Activated CD8-positive, alpha-beta memory T cell treated with anti-CD3 and anti-CD28 coated beads for 4 hours (primary cell): ENCODE data around the gene AQP6.
"Not testable (repeated sequence)": the region's sequence is repeated elsewhere in the genome, so short reads cannot be mapped to it uniquely, and the experiment has no call there.

Experiments used
- DNase-seq, 2 donors: peaks; one replicate each; pipeline ENCODE4 v3.0.0-alpha.2; 2020; ENCODE audit warnings: low read depth in 2 of 2

AQP6 gene

DNA sequence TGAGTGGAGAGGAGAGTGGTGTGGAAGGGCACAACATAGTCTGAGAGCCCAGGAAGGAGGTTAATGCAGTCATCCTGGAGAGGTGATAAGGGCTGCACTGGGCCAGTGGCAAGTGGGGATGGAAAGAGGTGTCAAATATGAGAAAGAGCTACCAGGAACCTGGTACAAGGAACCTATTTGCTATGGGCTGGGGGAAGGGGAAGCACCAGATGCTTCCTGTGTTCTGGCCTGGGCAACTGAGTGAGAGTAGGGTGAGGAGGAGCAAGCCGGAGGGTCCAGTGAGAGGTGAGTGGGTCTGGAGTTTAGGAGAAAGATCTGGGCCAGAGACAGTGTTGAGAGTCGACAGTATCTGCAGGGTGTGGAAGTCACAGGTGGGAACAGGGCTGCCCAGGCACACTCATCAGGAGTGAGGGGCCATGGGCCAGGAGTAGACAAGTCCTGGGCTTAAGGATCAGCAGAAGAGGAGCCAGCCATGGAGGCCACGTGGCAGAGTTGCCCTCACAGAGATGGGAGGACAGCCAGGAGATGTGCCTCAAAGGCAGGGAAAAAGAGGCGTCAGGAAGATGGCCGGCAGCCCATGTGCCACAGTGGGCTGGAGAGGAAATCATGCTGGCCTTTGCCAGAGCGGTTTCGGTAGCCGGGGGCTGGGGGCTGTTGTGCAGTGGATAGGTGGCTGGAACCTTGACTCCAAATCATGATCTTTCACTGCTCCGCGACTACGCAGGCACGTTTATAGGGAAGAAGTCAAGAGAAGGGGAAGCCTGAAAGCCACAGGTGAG is 2.9 kb upstream of the AQP6 start:
- no peak for DNase-seq

DNA sequence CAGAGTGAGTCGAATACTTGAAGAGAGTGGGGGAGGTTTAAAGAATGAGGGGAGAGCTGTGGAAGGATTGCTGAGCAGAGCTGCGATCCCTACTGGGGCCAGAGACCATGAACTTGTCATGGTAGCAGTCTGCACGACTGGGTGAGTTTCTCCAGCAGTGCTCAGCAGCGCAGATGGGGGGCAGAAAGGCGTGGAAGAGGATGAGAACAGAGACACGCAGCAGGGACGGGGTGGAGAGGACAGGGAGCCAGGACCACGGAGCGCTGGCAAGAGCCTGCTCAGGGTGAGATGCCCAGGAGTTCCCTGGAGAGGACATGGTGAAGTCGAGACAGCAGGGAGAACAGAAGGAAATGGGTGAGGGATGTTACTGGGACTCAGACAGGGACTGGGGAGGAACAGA is 2.1 kb upstream of the AQP6 start:
- no peak for DNase-seq

DNA sequence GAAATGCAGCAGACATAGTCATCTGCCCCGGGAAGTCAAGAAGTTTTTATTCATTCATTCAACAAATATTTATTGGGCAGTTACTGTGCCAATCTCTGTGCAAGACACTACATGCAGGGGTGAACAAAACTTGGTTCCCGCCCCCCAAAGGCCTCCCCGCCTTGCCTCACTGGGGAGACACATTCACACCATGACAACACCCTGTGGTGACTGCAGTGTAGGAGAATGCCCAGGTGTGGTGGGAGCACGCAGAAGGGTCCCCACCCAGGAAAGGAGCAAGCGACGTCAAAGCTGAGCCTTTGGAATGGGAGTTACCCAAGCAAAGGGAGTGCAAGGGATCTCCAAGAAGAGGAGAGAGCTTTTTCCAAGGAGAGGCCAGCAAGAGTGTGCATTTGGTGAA is 1.6 kb upstream of the AQP6 start:
- DNase-seq: no peak

DNA sequence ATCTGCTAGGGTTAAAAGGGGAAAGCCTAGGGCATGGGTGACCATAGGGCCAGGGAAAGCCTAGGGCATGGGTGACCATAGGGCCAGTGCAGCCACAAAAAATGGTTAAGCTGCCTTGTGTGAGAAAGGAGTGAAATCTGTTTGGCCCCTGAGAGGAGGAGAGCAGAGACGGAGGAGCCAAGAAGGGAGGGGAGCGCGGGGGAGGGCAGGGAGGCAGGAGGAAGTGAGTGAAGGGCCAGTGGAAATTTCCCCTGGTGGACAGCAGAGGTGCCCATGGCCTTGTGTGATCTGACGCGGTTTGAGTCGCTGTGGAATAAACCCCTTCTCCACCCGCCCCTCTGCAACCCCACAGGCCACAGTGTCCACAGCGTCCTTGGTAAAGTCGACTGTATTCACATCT is 618 bp upstream of the AQP6 start:
- DNase-seq: no peak

DNA sequence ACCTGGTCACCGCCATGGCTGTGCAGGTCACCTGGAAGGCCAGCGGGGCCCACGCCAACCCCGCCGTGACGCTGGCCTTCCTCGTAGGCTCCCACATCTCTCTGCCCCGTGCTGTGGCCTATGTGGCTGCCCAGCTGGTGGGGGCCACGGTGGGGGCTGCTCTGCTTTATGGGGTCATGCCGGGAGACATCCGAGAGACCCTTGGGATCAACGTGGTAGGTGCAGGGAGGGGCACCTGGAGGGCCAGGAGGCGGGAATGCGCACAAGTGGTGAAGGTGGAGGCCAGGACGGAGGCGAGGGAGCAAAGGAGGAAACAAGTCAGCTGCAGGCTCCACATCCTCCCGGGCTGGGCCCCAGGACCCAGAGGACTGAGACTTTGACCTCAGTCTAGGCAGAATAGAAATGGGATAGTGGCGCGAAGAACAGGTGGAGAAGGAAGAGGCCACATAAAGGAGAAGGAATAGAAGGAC is 649 bp downstream of the AQP6 start:
- no peak for DNase-seq

DNA sequence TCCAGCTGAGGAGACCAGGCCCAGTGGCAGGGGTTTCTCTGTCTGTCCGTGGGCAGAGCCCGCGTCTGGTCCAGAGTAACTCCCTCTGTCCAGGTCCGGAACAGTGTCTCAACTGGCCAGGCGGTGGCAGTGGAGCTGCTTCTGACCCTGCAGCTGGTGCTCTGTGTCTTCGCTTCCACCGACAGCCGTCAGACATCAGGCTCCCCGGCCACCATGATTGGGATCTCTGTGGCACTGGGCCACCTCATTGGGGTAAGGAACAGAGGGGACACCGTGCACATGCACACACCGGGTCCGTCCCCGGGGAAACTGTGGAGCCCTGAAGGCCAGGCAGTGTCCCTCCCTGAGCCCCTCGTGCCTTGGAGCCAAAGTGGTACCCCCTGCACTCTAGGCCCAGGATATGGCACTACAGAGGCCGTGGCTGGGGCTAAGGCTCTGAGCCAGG is 1.5 kb downstream of the AQP6 start:
- DNase-seq: no peak

DNA sequence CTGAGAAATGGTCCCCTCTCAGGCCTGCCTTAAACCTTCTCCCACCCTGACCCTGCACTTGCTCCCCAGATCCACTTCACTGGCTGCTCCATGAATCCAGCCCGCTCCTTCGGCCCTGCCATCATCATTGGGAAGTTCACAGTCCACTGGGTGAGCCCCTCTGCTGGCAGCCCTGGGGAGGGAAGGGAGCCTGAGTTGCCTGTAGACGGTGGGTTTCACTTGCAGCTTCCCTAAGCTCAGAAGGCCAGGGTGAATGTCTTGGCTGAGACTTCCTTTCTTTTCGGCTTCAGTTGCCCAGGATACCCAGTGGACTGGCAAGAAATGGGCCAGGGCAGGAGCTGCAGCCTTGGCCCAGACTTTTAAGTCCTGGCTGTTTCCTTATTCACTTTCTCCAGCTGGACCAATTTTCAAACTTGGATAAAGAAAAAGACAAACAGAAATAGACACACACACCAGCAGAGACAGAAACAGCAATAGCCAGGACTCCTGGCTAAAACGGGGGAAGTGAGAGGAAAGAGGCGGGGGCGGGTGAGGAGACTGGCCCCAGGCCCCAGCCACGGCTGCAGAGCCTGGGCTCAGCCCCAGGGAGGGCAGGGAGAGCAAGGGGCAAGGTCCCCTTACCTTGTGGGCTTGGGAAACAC is 2.0 kb downstream of the AQP6 start:
- no peak for DNase-seq

DNA sequence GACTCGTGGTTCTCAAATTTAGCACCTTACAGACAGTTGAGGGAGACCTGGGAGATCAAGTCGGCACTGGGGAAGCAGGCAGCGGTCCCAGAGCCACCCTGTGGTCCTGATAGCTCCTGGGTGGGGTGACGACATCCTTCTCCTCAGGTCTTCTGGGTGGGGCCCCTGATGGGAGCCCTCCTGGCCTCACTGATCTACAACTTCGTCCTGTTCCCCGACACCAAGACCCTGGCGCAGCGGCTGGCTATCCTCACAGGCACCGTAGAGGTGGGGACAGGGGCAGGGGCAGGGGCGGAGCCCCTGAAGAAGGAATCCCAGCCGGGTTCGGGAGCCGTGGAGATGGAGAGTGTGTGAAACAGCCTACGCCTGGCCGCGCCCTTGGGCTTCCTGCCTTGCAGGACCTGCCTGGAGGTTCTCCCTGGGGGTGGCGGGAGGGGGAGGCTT is 2.6 kb downstream of the AQP6 start:
- DNase-seq: no peak

DNA sequence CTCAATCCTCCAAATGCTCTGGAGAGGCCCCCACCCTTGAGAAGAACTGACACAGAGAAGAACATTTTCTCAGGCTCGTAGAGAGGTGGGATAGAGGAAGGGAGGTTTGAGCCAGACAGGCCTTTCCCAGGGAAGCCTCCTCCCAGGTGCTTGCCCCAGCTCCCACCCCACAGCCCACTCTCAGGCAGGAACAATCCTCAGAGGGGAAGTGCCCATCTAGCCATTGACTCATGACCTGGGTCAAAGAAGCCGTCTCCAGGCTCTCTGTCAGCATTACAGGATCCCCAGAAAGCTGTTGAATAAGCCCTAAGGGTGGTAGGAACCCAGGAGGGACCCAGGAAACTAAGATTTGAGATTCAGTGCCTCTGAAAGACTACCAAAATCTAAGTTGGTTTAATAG is 3.8 kb downstream of the AQP6 start:
- no peak for DNase-seq

DNA sequence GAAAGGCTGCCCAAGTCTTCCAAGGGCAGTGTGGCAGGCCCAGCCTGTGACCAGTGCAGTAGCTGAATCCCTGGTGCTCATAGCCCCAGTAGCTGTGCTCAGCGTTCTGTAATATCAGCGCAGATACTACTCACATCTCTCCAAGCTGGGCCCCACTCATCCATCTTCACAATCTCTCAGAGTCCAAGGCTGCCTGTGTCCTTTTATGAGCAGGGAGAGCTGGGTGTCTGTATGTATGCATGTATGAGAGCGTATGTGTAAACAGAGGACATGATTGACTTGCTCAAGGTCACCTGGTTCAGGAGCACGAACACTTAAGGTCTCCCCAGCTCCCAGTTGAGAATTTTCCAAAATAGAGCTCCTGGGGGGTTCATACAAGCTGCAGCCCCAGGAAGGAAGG is 5.4 kb downstream of the AQP6 start:
- DNase-seq: no peak

DNA sequence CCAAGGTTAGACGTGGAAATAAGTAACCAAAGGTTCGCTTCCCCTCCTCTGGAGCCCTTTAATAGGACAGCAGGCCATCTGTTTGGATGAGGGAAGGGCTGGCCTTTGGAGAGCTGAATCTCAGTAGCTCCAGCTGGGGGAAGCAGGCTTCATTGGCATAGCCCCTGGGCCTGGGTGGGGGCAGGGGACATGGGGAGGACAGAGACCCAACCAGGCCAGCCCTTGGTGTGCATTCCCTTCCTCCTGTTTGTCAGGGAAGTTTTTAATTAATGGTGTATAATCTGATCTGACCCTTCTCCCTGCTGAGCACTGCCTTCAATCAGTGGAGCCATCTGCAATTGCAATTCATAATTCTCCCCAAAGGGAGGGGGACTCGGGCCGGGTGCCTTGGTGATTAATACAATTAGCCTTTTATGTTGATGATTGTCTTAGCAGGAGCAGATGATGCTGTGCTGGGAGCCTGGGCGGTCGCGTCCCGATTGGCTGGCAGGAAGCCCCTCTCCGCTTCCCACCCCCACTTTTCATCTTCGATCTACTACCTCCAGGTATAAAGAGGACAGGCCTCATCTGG is 6.4 kb downstream of the AQP6 start:
- no peak for DNase-seq

DNA sequence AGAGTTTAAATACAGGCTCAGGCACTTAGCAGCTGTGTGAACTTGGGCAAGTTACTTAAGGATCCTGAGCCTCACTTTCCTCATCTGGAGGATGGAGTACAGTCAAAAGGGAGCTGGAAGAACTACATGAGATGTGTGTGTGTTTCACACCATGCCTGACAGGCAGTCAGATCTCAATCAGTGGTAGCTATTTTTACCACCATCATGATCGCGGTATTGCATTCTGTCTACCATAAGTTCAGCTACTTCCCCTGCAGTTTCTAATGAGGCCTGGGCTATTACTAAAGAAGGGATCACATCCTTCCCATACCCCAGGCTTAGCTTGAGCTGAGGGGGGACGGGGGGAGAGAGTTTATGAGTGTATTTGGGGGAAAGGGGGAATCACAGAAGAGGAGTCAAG is 7.0 kb downstream of the AQP6 start:
- DNase-seq: no peak

DNA sequence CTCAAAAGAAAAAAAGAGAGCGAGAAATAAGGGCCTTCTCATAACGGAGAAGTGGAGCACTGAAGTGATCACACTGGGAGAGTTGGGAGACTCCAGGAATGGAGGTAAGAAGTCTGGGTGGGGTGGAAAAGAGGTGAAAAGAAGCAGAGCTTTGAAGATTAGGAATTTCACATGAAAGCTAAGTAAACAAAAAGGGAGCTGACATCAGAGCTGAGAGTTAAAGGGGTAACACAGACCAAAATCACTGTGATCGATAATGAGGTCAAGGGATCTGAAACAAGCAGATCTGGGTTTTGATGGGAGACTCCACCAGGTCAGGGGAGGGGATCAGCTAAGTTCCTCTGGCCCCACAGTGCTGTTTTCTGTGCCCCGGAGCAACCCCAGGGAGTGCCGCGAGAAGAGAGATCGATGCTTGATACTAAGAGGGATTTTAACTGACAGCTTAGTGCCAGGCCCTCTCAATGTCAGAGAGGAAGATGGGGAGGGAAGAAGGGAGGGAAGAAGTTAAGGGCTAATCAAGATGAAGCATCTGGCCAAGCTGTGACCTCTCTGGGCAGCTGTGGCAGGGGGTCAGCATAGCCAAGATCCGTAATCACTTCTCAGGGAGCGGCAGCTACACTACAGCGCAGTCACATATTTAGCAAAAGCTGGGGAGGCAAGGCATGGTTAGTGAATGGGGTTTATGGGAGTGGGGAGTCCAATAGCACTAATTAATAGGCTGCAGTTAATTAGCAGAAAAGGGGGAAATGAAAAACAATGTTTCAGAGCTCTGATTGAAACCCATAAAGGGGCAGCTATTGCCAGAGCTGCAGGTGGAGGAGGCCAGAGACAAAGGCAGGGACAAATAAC is 8.0 kb downstream of the AQP6 start:
- no peak for DNase-seq

DNA sequence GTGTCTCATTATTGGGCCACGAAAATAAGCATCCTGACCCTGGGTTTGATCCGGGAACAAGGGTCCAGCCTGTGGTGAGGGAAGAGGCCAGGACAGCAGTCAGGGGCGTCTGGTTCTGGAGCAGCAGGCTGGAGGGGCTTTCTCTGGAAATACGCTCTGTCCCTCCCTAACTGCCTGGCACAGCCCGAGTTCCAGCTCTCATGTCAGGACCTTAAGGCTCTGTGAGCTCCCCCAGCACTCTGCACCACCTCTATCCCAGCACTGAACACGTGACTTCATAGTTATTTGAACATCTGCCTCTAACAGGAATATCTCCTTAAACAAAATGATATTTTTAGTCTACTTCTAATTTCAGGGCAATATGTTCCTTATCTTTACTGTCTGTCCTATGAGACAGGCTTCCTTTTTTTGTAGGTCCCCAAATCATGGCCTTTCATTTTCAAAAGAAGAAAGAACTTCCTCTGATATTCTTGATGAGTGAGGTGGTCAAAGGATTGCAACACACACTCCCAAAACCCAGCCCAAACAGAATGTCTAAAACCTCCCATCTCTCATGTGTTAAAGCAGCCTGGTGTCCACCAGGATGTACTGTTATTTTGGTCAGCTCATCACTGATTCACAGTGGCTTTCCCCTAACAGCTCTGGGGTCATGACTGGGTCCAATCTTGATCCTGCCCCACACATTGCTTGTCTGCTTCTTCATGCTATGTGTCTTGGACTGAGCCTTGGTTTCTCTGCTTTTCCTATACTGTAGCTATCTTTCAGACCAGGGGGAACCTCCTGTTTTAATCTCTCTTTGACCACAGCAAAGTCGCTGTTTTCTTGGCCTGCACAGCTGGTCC is 9.7 kb downstream of the AQP6 start:
- no peak for DNase-seq

DNA sequence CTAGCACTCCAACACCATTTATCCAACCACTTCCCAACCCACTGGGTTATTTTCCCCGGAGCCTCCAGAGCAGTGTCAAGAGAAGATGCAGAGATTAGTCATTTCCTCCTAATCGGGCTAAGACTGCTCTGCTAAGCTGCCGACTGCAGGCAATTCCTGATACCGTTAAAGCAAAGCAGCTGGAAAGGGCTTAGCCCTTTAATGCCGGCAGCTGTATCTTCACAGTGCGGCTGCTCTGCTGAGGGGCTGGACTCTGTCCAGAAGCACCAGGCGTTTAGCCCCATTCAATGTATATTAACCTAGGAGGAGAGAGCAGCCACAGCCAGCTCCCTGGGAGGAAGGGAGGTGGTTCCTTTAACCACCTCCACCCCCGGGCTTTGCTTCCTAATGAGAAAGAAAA is 11.1 kb downstream of the AQP6 start:
- no peak for DNase-seq

DNA sequence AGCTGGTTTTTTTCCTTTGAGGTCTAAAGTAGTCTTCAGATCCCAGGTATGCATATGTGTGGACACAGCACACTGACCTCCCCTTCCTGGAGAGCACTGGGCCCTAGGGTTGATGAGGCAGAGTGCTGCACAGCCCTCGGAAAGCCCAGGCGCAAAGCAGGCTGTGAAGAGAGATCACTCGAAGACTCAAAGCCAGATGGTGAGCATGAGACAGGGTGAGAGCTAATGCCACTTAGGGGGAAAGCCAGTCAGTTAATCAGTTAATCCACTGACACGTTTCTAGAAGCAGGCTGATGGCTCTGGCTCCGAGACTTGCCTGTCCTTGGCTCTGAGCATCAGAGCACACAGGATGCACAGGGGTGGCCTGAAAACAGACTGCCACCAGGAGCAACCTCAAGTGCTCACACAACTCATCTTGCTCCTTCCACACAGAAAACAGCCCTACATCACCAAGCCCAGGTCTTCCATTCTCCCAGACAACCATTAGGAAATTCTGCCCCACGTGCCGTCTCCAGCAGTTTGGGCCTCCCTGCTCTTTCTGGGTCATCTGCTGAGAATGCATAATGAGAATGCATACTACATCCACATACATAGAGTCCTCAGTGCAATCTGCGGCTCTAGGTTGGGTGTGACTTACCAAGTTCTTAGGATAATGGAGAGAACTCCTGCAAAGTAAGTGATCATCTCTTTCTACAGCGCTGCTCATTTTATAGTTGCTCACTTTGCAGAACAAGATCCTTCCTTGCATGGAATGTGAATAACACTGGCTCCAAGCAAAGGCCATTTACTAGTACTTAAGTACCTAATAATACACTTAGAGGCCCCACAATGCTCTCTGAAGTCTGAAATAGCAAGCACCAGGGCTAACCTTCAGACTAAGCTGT is 12.0 kb downstream of the AQP6 start:
- no peak for DNase-seq

DNA sequence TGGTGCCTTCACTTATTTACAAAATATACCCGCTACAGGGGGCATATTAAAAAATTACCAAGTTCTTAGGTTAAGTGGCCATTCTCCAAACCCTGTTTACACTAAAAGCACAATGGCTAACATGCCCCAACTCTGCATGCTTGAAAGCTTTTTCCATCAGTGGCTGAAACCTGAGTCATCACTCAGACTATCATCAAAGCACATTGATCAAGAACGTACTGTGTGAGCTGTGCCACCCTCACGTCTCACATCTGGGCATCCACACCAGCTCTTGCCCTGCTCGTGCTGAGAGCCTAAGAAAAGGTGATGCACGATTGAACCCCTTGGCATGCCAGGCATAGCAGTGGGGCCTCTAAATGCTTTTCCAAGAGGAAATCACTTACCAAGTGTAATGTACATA is 13.2 kb downstream of the AQP6 start:
- no peak for DNase-seq

DNA sequence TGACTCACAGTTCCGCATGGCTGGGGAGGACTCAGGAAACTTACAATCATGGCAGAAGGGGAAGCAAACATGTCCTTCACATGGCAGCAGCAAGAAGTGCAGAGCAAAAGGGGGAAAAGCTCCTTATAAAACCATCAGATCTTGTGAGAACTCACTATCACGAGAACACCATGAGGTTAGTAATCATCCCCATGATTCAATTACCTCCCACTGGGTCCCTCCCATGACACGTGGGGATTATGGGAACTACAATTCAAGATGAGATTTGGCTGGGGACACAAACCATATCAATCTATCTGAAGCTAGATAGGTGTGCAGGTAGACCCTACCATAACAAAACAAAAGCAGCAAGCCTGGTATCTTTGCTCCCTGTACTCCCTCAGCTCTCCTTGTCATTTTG is 13.7 kb downstream of the AQP6 start:
- DNase-seq: not testable (repeated sequence)

DNA sequence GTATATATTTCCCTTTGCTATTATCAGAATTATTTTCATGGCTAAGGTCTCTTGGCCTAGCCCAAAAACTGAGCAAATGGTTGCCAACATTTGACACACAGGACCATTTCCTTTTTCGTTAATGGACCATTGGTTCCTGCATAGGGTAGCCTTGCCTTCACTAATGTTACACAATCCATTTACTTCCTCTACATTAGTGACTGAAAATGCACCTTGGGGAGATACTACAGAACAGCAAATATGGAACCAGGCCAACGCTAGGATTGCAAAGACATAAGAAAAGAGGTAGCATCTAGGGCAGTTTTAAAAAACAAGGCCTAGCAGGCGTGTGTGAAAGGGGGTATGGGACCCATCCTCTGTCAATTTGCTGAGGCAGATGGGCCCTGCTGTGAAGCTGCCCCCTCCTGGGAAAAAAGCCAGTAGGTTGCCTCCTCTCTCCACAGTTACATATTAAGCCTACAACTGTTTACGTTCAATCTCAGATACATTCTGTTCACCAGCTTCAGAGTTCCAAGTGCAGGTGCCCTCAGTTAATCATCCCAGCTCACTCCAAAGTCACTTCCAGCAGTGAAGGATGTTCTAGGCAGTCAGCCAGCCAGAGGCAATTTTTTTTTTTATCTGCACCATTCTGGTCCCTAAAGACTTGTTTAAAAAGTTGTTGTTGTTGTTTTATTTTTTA is 15.0 kb downstream of the AQP6 start:
- no peak for DNase-seq

DNA sequence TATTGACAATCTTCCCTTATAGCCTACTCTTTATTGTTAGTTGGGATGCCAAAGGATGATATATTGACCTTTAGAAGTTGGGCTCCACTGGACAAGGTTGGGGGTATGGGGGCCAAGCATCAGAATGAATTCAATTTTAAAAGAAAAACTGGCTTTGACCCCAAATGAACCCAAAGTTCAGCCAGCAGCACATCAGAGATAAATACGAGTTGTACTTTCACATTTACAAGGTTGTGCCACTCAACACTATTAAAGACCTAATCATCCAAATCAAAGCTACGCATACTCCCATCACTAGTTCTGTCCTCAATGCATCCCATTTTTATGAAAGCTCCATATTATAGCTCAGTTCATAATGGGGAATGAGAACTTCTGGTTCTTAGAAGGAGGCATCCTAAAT is 16.7 kb downstream of the AQP6 start:
- DNase-seq: not testable (repeated sequence)
